ENCODE results near the gene NOCT.
A peak's percentile ranks its signal among the peaks of the same experiment; 100 is the strongest.

The NOCT gene

DNA sequence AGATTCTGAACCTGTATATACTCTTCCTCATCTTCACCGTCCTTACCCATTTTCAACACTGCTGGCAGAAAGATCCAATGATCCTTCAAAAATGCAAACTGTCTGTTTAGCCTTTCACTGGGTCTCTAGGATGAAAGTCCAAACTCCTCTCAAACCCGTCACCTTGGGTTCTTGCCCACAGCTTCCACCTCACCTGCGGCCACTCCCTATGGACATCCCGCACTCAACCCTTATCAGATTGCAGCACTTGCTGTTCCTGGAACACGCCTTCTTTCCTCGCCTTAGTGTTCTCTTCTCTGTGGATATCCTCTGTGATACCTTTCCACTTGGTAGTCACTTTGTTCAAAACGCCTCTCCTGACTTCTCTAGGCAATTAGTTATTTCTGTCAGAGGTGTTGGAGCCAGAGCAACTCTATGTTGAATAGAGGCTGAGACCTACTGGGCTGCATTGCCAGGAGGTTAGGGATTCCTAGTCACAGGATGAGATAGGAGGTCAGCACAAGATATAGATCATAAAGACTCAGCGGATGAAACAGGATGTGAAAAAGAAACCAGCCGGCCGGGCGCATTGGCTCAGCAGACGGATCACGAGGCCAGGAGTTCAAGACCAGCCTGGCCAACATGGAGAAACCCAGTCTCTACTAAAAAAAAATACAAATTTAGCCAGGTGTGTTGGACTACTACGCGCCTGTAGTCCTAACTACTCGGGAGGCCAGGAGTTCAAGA lies 4.2 kb upstream of the NOCT start:
- no peak overlapping the region for H3K4me3 ChIP-seq (ENCODE audit: low read length)
- H4K5ac ChIP-seq (ENCODE audit: low read length): no peak overlapping the region
- no peak for DNase-seq
- peaks cover 7% of the 10 kb centered on the region for H3K79me2 ChIP-seq (ENCODE audit: control insufficient read depth, insufficient read depth, low read length)
- H2BK120ac ChIP-seq (ENCODE audit: low read depth, low read length): no peak overlapping the region
- H3K27me3 ChIP-seq (ENCODE audit: insufficient read depth, low read length, poor library complexity): no peaks in the 10 kb centered on the region
- H3K9ac ChIP-seq (ENCODE audit: low read length): no peak overlapping the region
- no peak overlapping the region for H3K4ac ChIP-seq (ENCODE audit: low read depth, low read length)
- H2BK15ac ChIP-seq (replicated peaks; ENCODE audit: low read depth): no peak overlapping the region
- no peak overlapping the region for H3K56ac ChIP-seq (ENCODE audit: low read length)
- H2BK5ac ChIP-seq (ENCODE audit: low read length): no peak overlapping the region
- no peak overlapping the region for H3K18ac ChIP-seq (ENCODE audit: low read length)
- WGBS (ENCODE audit: extremely low coverage, insufficient coverage, low lambda C conversion rate): no CpG with 5 or more reads among the region's 16 CpGs
- H2AK5ac ChIP-seq (ENCODE audit: low read length): no peak overlapping the region
- no peak overlapping the region for H3K27ac ChIP-seq (ENCODE audit: low read depth, low read length)
- H3K79me1 ChIP-seq (ENCODE audit: low read length): no peaks in the 10 kb centered on the region
- H3K4me1 ChIP-seq (ENCODE audit: control insufficient read depth, low read depth, low read length): peaks cover 11% of the 10 kb centered on the region
- no peaks in the 10 kb centered on the region for H3K36me3 ChIP-seq (ENCODE audit: control insufficient read depth, insufficient read depth, low read length)
- no peak overlapping the region for H3K4me2 ChIP-seq (ENCODE audit: low read length)
- no peak overlapping the region for H4K8ac ChIP-seq (ENCODE audit: low read depth, low read length)
- H3K23ac ChIP-seq (ENCODE audit: low read length): no peak overlapping the region

GRCh38 chr4:139014371-139015268 lies 961 bp upstream of the NOCT start:
- no peak overlapping the region for H3K23ac ChIP-seq (ENCODE audit: low read length)
- H3K36me3 ChIP-seq (ENCODE audit: control insufficient read depth, insufficient read depth, low read length): peaks cover 1% of the 10 kb centered on the region
- H3K79me1 ChIP-seq (ENCODE audit: low read length): peaks cover 2% of the 10 kb centered on the region
- WGBS (ENCODE audit: extremely low coverage, insufficient coverage, low lambda C conversion rate): 100% methylated on average over 1 of the region's 9 CpGs
- H3K18ac ChIP-seq (ENCODE audit: low read length): peak overlapping the region; percentile 88
- no peak overlapping the region for H2BK15ac ChIP-seq (replicated peaks; ENCODE audit: low read depth)
- H3K27me3 ChIP-seq (ENCODE audit: insufficient read depth, low read length, poor library complexity): no peaks in the 10 kb centered on the region
- H2BK5ac ChIP-seq (ENCODE audit: low read length): peak overlapping the region; percentile 38
- peaks cover 31% of the 10 kb centered on the region for H3K79me2 ChIP-seq (ENCODE audit: control insufficient read depth, insufficient read depth, low read length)
- peak overlapping the region; percentile 93 for H3K4ac ChIP-seq (ENCODE audit: low read depth, low read length)
- H3K4me2 ChIP-seq (ENCODE audit: low read length): peak overlapping the region; percentile 72
- peaks cover 16% of the 10 kb centered on the region for H3K4me1 ChIP-seq (ENCODE audit: control insufficient read depth, low read depth, low read length)
- peak overlapping the region; percentile 39 for H2BK120ac ChIP-seq (ENCODE audit: low read depth, low read length)
- no peak overlapping the region for H2AK5ac ChIP-seq (ENCODE audit: low read length)
- H3K27ac ChIP-seq (ENCODE audit: low read depth, low read length): peak overlapping the region; percentile 89
- no peak overlapping the region for H4K8ac ChIP-seq (ENCODE audit: low read depth, low read length)
- H4K5ac ChIP-seq (ENCODE audit: low read length): no peak overlapping the region
- peak; percentile 94 for DNase-seq
- H3K4me3 ChIP-seq (ENCODE audit: low read length): peak overlapping the region; percentile 27
- peak overlapping the region; percentile 67 for H3K9ac ChIP-seq (ENCODE audit: low read length)
- H3K56ac ChIP-seq (ENCODE audit: low read length): peak overlapping the region; percentile 86

DNA sequence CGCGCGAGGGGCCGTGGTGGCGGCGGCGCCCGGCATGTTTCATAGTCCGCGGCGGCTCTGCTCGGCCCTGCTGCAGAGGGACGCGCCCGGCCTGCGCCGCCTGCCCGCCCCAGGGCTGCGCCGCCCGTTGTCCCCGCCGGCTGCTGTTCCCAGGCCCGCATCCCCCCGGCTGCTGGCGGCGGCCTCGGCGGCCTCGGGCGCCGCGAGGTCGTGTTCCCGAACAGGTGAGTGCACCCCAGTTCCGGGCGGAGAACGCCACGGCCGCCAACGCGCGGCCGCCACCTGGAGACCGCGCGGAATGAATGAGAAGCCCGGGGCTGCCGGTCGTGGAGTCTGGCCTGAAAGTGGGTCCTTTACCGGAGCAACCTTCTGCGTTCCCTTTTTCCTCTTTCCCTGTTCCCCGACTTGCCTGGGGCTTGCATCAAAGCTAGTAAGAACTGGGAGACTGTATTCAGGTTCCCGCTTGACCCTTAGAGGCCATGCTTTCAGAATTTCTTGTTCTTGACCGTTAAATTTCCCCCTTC lies 429 bp downstream of the NOCT start:
- Histone ChIP-seq H3K27ac (ENCODE audit: low read depth, low read length) (peak overlapping the region; percentile 89), H2BK15ac (replicated peaks; ENCODE audit: low read depth) (no peak overlapping the region), H3K23ac (ENCODE audit: low read length) (no peak overlapping the region), H3K9ac (ENCODE audit: low read length) (peak overlapping the region; percentile 81), H4K5ac (ENCODE audit: low read length) (no peak overlapping the region), H2BK5ac (ENCODE audit: low read length) (no peak overlapping the region), H3K4me1 (ENCODE audit: control insufficient read depth, low read depth, low read length) (peaks cover 20% of the 10 kb centered on the region), H3K56ac (ENCODE audit: low read length) (peak overlapping the region; percentile 86), H3K18ac (ENCODE audit: low read length) (peak overlapping the region; percentile 99), H3K79me1 (ENCODE audit: low read length) (peaks cover 3% of the 10 kb centered on the region), H2AK5ac (ENCODE audit: low read length) (no peak overlapping the region), H3K4me2 (ENCODE audit: low read length) (no peak overlapping the region), H4K8ac (ENCODE audit: low read depth, low read length) (no peak overlapping the region), H3K4me3 (ENCODE audit: low read length) (peak overlapping the region; percentile 77), H3K36me3 (ENCODE audit: control insufficient read depth, insufficient read depth, low read length) (peaks cover 2% of the 10 kb centered on the region), H3K27me3 (ENCODE audit: insufficient read depth, low read length, poor library complexity) (no peaks in the 10 kb centered on the region), H3K79me2 (ENCODE audit: control insufficient read depth, insufficient read depth, low read length) (peaks cover 44% of the 10 kb centered on the region), H3K4ac (ENCODE audit: low read depth, low read length) (peak overlapping the region; percentile 85), H2BK120ac (ENCODE audit: low read depth, low read length) (peak overlapping the region; percentile 92)
- DNase-seq: peak; percentile 53
- no CpG with 5 or more reads among the region's 55 CpGs for WGBS (ENCODE audit: extremely low coverage, insufficient coverage, low lambda C conversion rate)

- H4K8ac ChIP-seq (ENCODE audit: low read depth, low read length): no peak overlapping the region
- no peak overlapping the region for H2AK5ac ChIP-seq (ENCODE audit: low read length)
- H3K79me2 ChIP-seq (ENCODE audit: control insufficient read depth, insufficient read depth, low read length): peaks cover 62% of the 10 kb centered on the region
- no CpG with 5 or more reads among the region's 3 CpGs for WGBS (ENCODE audit: extremely low coverage, insufficient coverage, low lambda C conversion rate)
- H2BK120ac ChIP-seq (ENCODE audit: low read depth, low read length): no peak overlapping the region
- no peak overlapping the region for H3K27ac ChIP-seq (ENCODE audit: low read depth, low read length)
- H3K79me1 ChIP-seq (ENCODE audit: low read length): peaks cover 3% of the 10 kb centered on the region
- no peak overlapping the region for H3K9ac ChIP-seq (ENCODE audit: low read length)
- H2BK5ac ChIP-seq (ENCODE audit: low read length): no peak overlapping the region
- no peak overlapping the region for H3K56ac ChIP-seq (ENCODE audit: low read length)
- no peak for DNase-seq
- H3K27me3 ChIP-seq (ENCODE audit: insufficient read depth, low read length, poor library complexity): no peaks in the 10 kb centered on the region
- no peak overlapping the region for H3K18ac ChIP-seq (ENCODE audit: low read length)
- no peak overlapping the region for H3K4me2 ChIP-seq (ENCODE audit: low read length)
- peaks cover 20% of the 10 kb centered on the region for H3K4me1 ChIP-seq (ENCODE audit: control insufficient read depth, low read depth, low read length)
- H3K4ac ChIP-seq (ENCODE audit: low read depth, low read length): no peak overlapping the region
- no peak overlapping the region for H3K4me3 ChIP-seq (ENCODE audit: low read length)
- no peak overlapping the region for H2BK15ac ChIP-seq (replicated peaks; ENCODE audit: low read depth)
- peaks cover 2% of the 10 kb centered on the region for H3K36me3 ChIP-seq (ENCODE audit: control insufficient read depth, insufficient read depth, low read length)
- no peak overlapping the region for H3K23ac ChIP-seq (ENCODE audit: low read length)
- H4K5ac ChIP-seq (ENCODE audit: low read length): no peak overlapping the region
Observed at GRCh38 chr4:139017861-139018260, 2.3 kb downstream of the NOCT start.

DNA sequence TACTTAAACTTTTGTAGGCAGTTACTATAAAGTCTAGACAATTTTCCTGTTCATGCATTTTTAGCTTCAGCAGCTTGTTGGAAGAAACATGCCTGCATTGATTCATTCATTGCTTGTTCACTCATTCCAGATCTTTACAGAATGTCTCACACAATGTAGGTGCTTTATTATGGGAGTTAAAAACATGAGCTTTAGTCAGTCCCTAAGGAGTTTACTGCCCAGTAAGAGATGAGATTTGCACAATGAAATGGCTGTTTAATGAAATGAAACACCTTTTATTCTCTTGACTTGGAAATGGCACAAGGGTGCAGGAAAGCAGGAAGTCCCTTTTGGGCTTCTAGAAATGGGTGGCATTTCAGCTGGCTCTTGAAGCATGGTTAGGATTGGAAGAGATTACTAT lies 2.9 kb downstream of the NOCT start:
- H2BK120ac ChIP-seq (ENCODE audit: low read depth, low read length): no peak overlapping the region
- peak overlapping the region; percentile 17 for H3K27ac ChIP-seq (ENCODE audit: low read depth, low read length)
- no peak overlapping the region for H3K4ac ChIP-seq (ENCODE audit: low read depth, low read length)
- no peak overlapping the region for H2BK5ac ChIP-seq (ENCODE audit: low read length)
- no peak overlapping the region for H2AK5ac ChIP-seq (ENCODE audit: low read length)
- peaks cover 20% of the 10 kb centered on the region for H3K4me1 ChIP-seq (ENCODE audit: control insufficient read depth, low read depth, low read length)
- no peak overlapping the region for H3K56ac ChIP-seq (ENCODE audit: low read length)
- no peak overlapping the region for H4K5ac ChIP-seq (ENCODE audit: low read length)
- no peaks in the 10 kb centered on the region for H3K27me3 ChIP-seq (ENCODE audit: insufficient read depth, low read length, poor library complexity)
- no peak overlapping the region for H3K18ac ChIP-seq (ENCODE audit: low read length)
- H3K4me3 ChIP-seq (ENCODE audit: low read length): no peak overlapping the region
- H3K9ac ChIP-seq (ENCODE audit: low read length): peak overlapping the region; percentile 35
- H3K36me3 ChIP-seq (ENCODE audit: control insufficient read depth, insufficient read depth, low read length): peaks cover 2% of the 10 kb centered on the region
- peaks cover 3% of the 10 kb centered on the region for H3K79me1 ChIP-seq (ENCODE audit: low read length)
- H2BK15ac ChIP-seq (replicated peaks; ENCODE audit: low read depth): no peak overlapping the region
- H3K4me2 ChIP-seq (ENCODE audit: low read length): peak overlapping the region; percentile 25
- H4K8ac ChIP-seq (ENCODE audit: low read depth, low read length): peak overlapping the region; percentile 41
- peaks cover 68% of the 10 kb centered on the region for H3K79me2 ChIP-seq (ENCODE audit: control insufficient read depth, insufficient read depth, low read length)
- H3K23ac ChIP-seq (ENCODE audit: low read length): no peak overlapping the region
- no peak for DNase-seq
